ENCODE data around the gene PSAP.
A peak's percentile ranks its signal among the peaks of the same experiment; 100 is the strongest.

PSAP gene

DNA sequence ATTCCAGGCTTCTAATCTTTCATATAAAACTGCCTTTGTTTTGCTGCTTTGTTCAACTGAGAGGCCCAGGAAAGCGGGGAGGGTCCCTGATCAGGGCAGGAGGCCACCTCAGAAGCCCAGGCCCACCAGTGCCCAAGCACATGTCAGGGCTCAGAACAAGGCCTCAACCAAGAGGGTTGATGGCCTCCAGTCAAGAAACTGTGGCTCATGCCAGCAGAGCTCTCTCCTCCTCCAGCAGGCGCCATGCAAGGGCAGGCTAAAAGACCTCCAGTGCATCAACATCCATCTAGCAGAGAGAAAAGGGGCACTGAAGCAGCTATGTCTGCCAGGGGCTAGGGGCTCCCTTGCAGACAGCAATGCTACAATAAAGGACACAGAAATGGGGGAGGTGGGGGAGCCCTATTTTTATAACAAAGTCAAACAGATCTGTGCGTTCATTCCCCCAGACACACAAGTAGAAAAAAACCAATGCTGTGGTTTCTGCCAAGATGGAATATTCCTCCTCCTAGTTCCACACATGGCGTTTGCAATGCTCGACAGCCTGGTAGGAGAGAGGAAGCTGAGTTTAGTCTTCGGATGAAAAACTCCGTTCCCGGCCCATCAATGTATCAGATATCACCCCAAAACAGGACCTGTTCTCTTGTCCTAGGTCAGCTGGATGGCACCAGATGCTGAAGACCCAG lies 34.0 kb downstream of the PSAP start:
- H3K79me1 ChIP-seq (ENCODE audit: low read length) = no peaks in the 10 kb centered on the region
- H3K27me3 ChIP-seq (ENCODE audit: insufficient read depth, low read length) = no peaks in the 10 kb centered on the region
- H3K14ac ChIP-seq (ENCODE audit: low read length) = no peak overlapping the region
- no peak overlapping the region for H2BK12ac ChIP-seq (ENCODE audit: low read length)
- H3K4me3 ChIP-seq (ENCODE audit: low read depth, low read length) = no peak overlapping the region
- H3K18ac ChIP-seq (ENCODE audit: low read length) = no peak overlapping the region
- no peak overlapping the region for H3K27ac ChIP-seq (ENCODE audit: low read depth, low read length)
- no peak overlapping the region for H2AK5ac ChIP-seq (ENCODE audit: low read length)
- H3K9me3 ChIP-seq (ENCODE audit: insufficient read depth, low read depth, low read length) = peaks cover 3% of the 10 kb centered on the region
- no peak overlapping the region for H4K91ac ChIP-seq (ENCODE audit: low read depth, low read length)
- no peak overlapping the region for H3K4me2 ChIP-seq (ENCODE audit: low read length)
- H3K79me2 ChIP-seq (ENCODE audit: control insufficient read depth, insufficient read depth, low read length, poor library complexity) = no peaks in the 10 kb centered on the region
- H3K23ac ChIP-seq (ENCODE audit: low read length) = no peak overlapping the region
- no peak overlapping the region for H2BK5ac ChIP-seq (ENCODE audit: low read depth, low read length, poor library complexity)
- no CpG with 5 or more reads among the region's 8 CpGs for WGBS (ENCODE audit: extremely low coverage, insufficient coverage, insufficient read length)
- H2AFZ ChIP-seq (ENCODE audit: insufficient read depth, low read length, poor library complexity) = no peak overlapping the region
- H3K36me3 ChIP-seq (ENCODE audit: control insufficient read depth in 1 of 2, insufficient read depth in 2 of 2, low read length in 2 of 2) = peaks cover 73 to 80% of the 10 kb centered on the region in 2 experiments
- no peak for DNase-seq
- no peak overlapping the region for H3K4ac ChIP-seq (ENCODE audit: low read depth, low read length)
- no peak overlapping the region for H4K8ac ChIP-seq (ENCODE audit: low read depth, low read length)
- no peaks in the 10 kb centered on the region for H3K4me1 ChIP-seq (ENCODE audit: control insufficient read depth in 1 of 2, insufficient read depth in 2 of 2, low read length in 2 of 2)
- no peak overlapping the region for H2BK120ac ChIP-seq (ENCODE audit: insufficient read depth, low read length, poor library complexity)
- H4K12ac ChIP-seq (ENCODE audit: low read depth, low read length) = no peak overlapping the region
- H3K9ac ChIP-seq (ENCODE audit: low read length) = no peak overlapping the region

DNA sequence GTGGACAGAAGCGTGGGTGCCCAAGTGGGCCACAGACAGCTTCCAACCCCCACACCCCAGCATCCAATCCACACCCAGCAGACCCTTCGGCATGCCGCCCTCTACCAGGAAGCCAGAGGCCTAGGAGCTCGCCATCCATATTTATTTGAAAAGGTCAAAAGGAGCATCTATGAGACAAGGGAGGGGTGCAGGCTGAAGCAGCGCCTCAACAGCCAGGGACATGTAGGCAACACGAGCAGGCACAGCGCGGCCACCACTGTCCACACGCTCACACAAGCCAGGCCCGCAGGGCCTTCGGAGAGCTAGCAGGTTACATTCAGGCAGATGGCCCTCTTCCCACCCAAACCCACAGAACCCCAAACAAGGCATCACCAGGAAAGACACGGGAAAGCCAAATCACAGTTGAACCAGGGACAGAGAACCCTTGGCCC lies 34.6 kb downstream of the PSAP start:
- H3K79me1 ChIP-seq (ENCODE audit: low read length) = no peaks in the 10 kb centered on the region
- no peak overlapping the region for H2BK12ac ChIP-seq (ENCODE audit: low read length)
- H2AK5ac ChIP-seq (ENCODE audit: low read length) = no peak overlapping the region
- H3K4ac ChIP-seq (ENCODE audit: low read depth, low read length) = no peak overlapping the region
- no CpG with 5 or more reads among the region's 12 CpGs for WGBS (ENCODE audit: extremely low coverage, insufficient coverage, insufficient read length)
- no peak overlapping the region for H4K91ac ChIP-seq (ENCODE audit: low read depth, low read length)
- no peaks in the 10 kb centered on the region for H3K27me3 ChIP-seq (ENCODE audit: insufficient read depth, low read length)
- no peak overlapping the region for H3K9ac ChIP-seq (ENCODE audit: low read length)
- H4K8ac ChIP-seq (ENCODE audit: low read depth, low read length) = no peak overlapping the region
- no peak for DNase-seq
- no peak overlapping the region for H2BK5ac ChIP-seq (ENCODE audit: low read depth, low read length, poor library complexity)
- no peak overlapping the region for H3K18ac ChIP-seq (ENCODE audit: low read length)
- H2BK120ac ChIP-seq (ENCODE audit: insufficient read depth, low read length, poor library complexity) = no peak overlapping the region
- H3K4me1 ChIP-seq (ENCODE audit: control insufficient read depth in 1 of 2, insufficient read depth in 2 of 2, low read length in 2 of 2) = no peaks in the 10 kb centered on the region
- no peak overlapping the region for H3K4me3 ChIP-seq (ENCODE audit: low read depth, low read length)
- no peak overlapping the region for H3K4me2 ChIP-seq (ENCODE audit: low read length)
- H3K27ac ChIP-seq (ENCODE audit: low read depth, low read length) = no peak overlapping the region
- peaks cover 66 to 74% of the 10 kb centered on the region in 2 experiments for H3K36me3 ChIP-seq (ENCODE audit: control insufficient read depth in 1 of 2, insufficient read depth in 2 of 2, low read length in 2 of 2)
- no peak overlapping the region for H4K12ac ChIP-seq (ENCODE audit: low read depth, low read length)
- H2AFZ ChIP-seq (ENCODE audit: insufficient read depth, low read length, poor library complexity) = no peak overlapping the region
- no peak overlapping the region for H3K23ac ChIP-seq (ENCODE audit: low read length)
- no peaks in the 10 kb centered on the region for H3K79me2 ChIP-seq (ENCODE audit: control insufficient read depth, insufficient read depth, low read length, poor library complexity)
- H3K14ac ChIP-seq (ENCODE audit: low read length) = no peak overlapping the region
- peaks cover 3% of the 10 kb centered on the region for H3K9me3 ChIP-seq (ENCODE audit: insufficient read depth, low read depth, low read length)

- peak in 1 of 2 donors; percentile 25 for DNase-seq
- H3K4me1 ChIP-seq (ENCODE audit: control insufficient read depth in 1 of 2, insufficient read depth in 2 of 2, low read length in 2 of 2) = no peaks in the 10 kb centered on the region
- no peak overlapping the region for H3K14ac ChIP-seq (ENCODE audit: low read length)
- no peak overlapping the region for H3K27ac ChIP-seq (ENCODE audit: low read depth, low read length)
- no peak overlapping the region for H3K4me3 ChIP-seq (ENCODE audit: low read depth, low read length)
- no peak overlapping the region for H3K23ac ChIP-seq (ENCODE audit: low read length)
- no peak overlapping the region for H4K8ac ChIP-seq (ENCODE audit: low read depth, low read length)
- peaks cover 58 to 65% of the 10 kb centered on the region in 2 experiments for H3K36me3 ChIP-seq (ENCODE audit: control insufficient read depth in 1 of 2, insufficient read depth in 2 of 2, low read length in 2 of 2)
- no peak overlapping the region for H3K4me2 ChIP-seq (ENCODE audit: low read length)
- no peaks in the 10 kb centered on the region for H3K27me3 ChIP-seq (ENCODE audit: insufficient read depth, low read length)
- H3K18ac ChIP-seq (ENCODE audit: low read length) = no peak overlapping the region
- H2BK5ac ChIP-seq (ENCODE audit: low read depth, low read length, poor library complexity) = no peak overlapping the region
- no peaks in the 10 kb centered on the region for H3K79me2 ChIP-seq (ENCODE audit: control insufficient read depth, insufficient read depth, low read length, poor library complexity)
- H3K9me3 ChIP-seq (ENCODE audit: insufficient read depth, low read depth, low read length) = peaks cover 3% of the 10 kb centered on the region
- H4K91ac ChIP-seq (ENCODE audit: low read depth, low read length) = no peak overlapping the region
- H3K9ac ChIP-seq (ENCODE audit: low read length) = no peak overlapping the region
- no peak overlapping the region for H2BK12ac ChIP-seq (ENCODE audit: low read length)
- no CpG with 5 or more reads among the region's 15 CpGs for WGBS (ENCODE audit: extremely low coverage, insufficient coverage, insufficient read length)
- H3K79me1 ChIP-seq (ENCODE audit: low read length) = no peaks in the 10 kb centered on the region
- H2AFZ ChIP-seq (ENCODE audit: insufficient read depth, low read length, poor library complexity) = no peak overlapping the region
- no peak overlapping the region for H3K4ac ChIP-seq (ENCODE audit: low read depth, low read length)
- H2AK5ac ChIP-seq (ENCODE audit: low read length) = no peak overlapping the region
- no peak overlapping the region for H4K12ac ChIP-seq (ENCODE audit: low read depth, low read length)
- no peak overlapping the region for H2BK120ac ChIP-seq (ENCODE audit: insufficient read depth, low read length, poor library complexity)
These were observed 35.4 kb downstream of the PSAP start for GRCh38 chr10:71815515-71816130.

DNA sequence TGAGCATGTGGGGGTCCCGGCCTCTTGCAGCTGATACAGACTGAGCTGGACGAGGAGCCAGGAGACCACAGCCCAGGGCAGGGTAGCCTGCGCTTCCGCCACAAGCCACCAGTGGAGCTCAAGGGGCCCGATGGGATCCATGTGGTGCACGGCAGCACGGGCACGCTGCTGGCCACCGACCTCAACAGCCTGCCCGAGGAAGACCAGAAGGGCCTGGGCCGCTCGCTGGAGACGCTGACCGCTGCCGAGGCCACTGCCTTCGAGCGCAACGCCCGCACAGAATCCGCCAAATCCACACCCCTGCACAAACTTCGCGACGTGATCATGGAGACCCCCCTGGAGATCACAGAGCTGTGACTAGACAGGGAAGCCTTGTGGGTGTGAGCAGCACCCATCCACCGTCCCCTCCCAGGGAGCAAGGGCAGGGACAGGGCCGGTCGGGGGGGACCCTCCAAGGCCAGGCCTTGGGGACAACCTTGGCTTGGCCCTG lies 36.1 kb downstream of the PSAP start:
- no peak overlapping the region for H3K14ac ChIP-seq (ENCODE audit: low read length)
- no peak overlapping the region for H3K18ac ChIP-seq (ENCODE audit: low read length)
- H3K9me3 ChIP-seq (ENCODE audit: insufficient read depth, low read depth, low read length) = peaks cover 1% of the 10 kb centered on the region
- no peak overlapping the region for H4K8ac ChIP-seq (ENCODE audit: low read depth, low read length)
- no peak overlapping the region for H2BK12ac ChIP-seq (ENCODE audit: low read length)
- no peak overlapping the region for H3K27ac ChIP-seq (ENCODE audit: low read depth, low read length)
- no peaks in the 10 kb centered on the region for H3K4me1 ChIP-seq (ENCODE audit: control insufficient read depth in 1 of 2, insufficient read depth in 2 of 2, low read length in 2 of 2)
- H3K4me2 ChIP-seq (ENCODE audit: low read length) = no peak overlapping the region
- no peak overlapping the region for H2BK120ac ChIP-seq (ENCODE audit: insufficient read depth, low read length, poor library complexity)
- no peak overlapping the region for H2AFZ ChIP-seq (ENCODE audit: insufficient read depth, low read length, poor library complexity)
- no peak overlapping the region for H2BK5ac ChIP-seq (ENCODE audit: low read depth, low read length, poor library complexity)
- no peak overlapping the region for H3K4me3 ChIP-seq (ENCODE audit: low read depth, low read length)
- no CpG with 5 or more reads among the region's 26 CpGs for WGBS (ENCODE audit: extremely low coverage, insufficient coverage, insufficient read length)
- H3K4ac ChIP-seq (ENCODE audit: low read depth, low read length) = no peak overlapping the region
- no peak for DNase-seq
- no peak overlapping the region for H4K12ac ChIP-seq (ENCODE audit: low read depth, low read length)
- H4K91ac ChIP-seq (ENCODE audit: low read depth, low read length) = no peak overlapping the region
- H3K79me1 ChIP-seq (ENCODE audit: low read length) = no peaks in the 10 kb centered on the region
- H3K27me3 ChIP-seq (ENCODE audit: insufficient read depth, low read length) = no peaks in the 10 kb centered on the region
- H3K79me2 ChIP-seq (ENCODE audit: control insufficient read depth, insufficient read depth, low read length, poor library complexity) = no peaks in the 10 kb centered on the region
- no peak overlapping the region for H3K23ac ChIP-seq (ENCODE audit: low read length)
- no peak overlapping the region for H2AK5ac ChIP-seq (ENCODE audit: low read length)
- H3K36me3 ChIP-seq (ENCODE audit: control insufficient read depth in 1 of 2, insufficient read depth in 2 of 2, low read length in 2 of 2) = peaks cover 54 to 59% of the 10 kb centered on the region in 2 experiments
- no peak overlapping the region for H3K9ac ChIP-seq (ENCODE audit: low read length)
